ENCODE results near the gene SCARF2.
A peak's percentile ranks its signal among the peaks of the same experiment; 100 is the strongest.

Gene SCARF2

DNA sequence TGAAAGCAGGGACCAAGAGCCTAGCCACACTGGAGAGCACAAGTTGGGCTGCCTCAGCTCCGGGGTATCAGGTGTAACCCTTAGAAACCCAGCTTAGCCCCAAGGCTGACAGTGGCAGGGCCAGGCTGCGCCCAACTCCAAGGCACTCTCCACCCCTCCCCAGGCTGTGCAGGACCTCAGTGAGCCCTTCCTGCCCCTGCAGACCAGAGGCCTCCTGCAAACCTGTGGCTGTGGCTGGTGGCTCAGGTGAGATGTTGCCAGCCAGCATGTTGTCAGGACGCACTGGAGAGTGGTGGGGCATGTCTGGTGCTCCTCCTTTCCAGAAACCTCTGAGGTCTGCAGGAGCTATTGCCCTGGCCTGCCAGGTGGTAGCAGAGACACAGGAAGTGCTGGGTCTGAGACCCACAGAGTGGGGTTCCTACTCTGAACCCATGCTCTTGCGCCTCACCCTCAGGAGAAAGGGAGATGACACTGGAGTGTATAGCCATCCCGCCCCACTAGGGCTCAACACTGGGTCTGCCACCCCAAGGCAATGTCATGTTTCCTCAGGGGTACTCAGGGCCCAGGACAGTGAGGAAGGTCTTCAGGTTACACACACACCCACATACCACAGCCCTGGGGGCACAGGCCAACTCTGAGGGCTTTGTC lies 2.4 kb upstream of the SCARF2 start:
- no peak for DNase-seq (ENCODE audit: low read depth)

GRCh38 chr22:20439556-20439927 lies 1.9 kb upstream of the SCARF2 start:
- DNase-seq (ENCODE audit: low read depth), result no peak

DNA sequence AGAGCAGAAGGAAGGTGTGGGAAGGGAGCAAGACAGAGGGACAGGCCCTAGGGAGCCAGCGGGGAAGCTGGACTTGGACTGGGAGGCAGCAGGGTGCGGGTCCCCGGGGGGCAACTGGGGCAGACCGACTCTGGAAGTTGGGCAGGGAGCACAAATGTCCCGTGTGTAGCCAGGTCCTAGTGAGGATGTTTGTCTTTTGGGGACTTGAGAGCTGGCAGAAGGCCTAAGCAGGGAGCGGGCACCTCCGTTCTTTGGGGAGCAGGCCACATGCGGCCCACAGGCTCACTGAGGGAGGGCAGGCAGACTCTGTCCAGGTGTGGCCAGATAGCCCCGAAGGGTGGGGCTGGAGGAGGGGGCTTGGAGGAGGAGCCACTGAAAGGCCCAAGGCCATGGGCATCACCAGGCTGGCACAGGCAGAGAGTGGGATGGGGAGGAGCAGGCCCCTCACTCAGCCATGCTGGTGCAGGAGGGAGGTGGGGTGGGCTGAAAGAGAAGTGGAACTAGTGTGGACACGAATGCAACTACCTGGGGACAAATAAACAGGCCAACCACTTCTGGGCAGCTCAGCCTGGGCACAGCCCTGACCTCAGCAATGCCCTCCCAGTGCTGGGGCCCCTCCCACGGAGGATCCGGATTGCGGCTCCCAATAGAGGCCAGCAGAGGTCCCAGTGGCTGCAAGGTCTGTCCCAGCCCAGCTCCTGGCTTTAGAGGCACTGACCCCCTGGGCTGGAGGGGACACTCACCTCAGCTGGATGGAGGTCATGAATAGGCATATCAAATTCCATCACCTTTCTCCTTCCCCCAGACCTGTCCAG lies 1.3 kb upstream of the SCARF2 start:
- no peak for DNase-seq (ENCODE audit: low read depth)

- no peak for DNase-seq (ENCODE audit: low read depth)
These were observed 727 bp upstream of the SCARF2 start for GRCh38 chr22:20438427-20438677.

- DNase-seq (ENCODE audit: low read depth), result no peak
These were observed 635 bp downstream of the SCARF2 start for GRCh38 chr22:20436768-20437612.

DNA sequence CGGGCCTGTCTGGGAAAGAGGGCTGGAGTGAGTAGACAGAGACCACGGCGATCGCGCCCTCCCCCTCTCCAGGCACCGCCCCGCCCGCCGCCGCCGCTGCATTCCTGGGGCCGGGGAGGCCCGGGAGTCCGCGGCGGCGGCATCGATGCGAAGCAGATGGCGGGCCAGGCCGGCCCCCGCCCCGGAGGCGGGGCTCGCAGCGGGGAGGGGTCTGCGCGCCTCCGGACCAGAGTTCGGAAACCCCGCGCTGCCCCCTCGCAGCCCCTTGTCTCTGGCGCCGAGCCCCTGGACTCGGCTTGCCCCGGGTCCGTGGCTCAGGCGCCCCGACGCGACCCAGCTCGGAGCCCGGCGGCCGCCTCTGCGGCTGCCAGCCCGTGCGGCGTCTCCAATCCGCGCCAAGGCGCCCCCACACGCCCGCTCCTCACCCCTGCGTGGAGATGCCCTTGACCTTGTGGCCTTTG lies 1.3 kb downstream of the SCARF2 start:
- DNase-seq (ENCODE audit: low read depth), result no peak

DNA sequence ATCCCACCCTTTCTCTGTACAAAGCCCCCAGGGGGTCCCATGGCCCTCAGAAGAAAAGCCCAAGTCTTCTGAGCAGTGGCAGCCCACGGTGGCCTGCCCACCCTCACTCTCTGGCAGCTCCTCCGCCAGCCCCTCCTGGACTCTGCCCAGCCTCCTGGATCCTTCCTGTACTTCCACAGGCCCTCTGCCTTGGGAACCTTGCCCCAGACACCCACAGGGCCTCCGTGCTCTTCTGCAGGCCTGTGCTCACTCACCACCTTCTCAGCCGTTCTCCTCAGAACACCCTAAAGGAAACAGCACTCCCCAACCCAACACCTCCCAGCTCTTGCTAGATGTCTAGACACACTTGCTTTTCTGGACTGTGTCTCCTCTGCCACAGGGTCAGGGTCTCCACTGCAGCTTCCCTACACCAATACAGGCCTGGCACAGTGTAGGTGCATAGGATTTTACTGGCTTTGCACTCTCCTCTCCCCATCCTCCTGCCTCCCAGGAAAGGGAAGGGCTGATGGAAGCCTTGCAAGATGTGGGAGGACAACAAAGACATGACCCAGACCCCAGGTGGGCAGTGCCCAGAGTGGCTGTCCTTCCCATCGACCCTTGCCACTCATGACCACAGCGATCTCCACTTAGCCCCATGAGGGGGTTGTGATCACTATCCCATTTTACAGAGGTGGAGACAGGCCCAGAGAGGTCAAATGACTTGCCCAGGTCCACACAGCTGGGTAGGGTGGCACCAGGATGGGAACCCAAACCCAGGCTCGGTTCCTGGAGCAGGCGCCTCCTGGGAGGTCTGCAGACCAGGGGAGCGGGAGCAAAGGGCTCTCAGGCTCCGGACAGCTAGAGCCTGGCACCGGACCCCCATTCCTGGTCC lies 2.0 kb downstream of the SCARF2 start:
- no peak for DNase-seq (ENCODE audit: low read depth)

GRCh38 chr22:20434773-20435172 lies 2.9 kb downstream of the SCARF2 start:
- no peak for DNase-seq (ENCODE audit: low read depth)

DNA sequence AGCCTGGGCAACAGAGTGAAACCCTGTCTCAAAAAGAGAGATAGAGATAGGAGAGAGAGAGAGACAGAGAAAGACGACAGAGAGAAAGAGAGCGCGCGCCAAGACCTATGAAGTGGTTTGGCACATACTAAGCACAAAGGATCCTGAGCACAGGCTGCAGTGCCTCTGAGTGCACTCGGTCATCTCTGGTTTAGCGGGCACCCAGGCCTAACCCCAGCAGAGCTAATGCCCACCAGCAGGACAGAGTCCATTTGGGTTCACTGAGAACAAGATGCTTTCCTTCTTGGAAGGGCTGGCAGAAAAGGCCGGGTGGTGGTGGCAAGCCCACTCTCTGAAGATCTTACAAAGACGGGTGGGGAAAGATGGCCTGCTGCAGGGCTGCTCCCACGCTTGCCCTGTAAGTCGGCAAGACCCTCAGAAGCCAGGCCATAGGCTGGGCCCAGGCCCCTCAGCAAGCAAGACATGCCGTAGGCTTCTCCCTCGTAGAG lies 3.3 kb downstream of the SCARF2 start:
- no peak for DNase-seq (ENCODE audit: low read depth)

DNA sequence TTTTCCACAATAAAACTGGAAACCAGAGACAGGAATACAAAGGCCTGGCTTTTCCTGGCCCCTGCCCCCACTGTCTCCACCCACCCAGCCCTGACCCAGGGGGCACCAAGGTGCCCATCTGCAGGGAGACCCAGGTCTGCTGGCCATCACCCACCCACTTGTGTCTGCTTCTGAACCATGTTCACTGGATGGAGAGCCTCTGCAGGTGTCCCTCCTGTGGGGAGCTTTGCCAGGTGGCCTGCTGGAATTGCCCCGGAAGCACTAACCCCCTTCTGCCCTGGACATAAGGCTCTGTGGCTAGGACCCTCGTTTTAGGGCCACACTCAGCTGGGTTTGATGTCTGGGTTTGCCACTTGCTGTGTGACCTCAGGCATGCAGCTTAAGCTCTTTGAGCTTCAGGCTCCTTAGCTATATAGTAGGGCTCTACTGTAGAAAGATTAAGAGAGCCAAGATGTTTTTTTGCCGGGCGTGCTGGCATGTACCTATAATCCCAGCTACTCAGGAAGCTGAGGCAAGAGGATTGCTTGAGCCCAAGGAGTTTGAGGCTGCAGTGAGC lies 3.9 kb downstream of the SCARF2 start:
- no peak for DNase-seq (ENCODE audit: low read depth)

GRCh38 chr22:20433191-20433590 lies 4.4 kb downstream of the SCARF2 start:
- DNase-seq (ENCODE audit: low read depth), result no peak

GRCh38 chr22:20432244-20432686 lies 5.4 kb downstream of the SCARF2 start:
- no peak for DNase-seq (ENCODE audit: low read depth)

- DNase-seq (ENCODE audit: low read depth), result no peak
These were observed 6.0 kb downstream of the SCARF2 start for GRCh38 chr22:20431511-20432192.

GRCh38 chr22:20430720-20431510 lies 6.7 kb downstream of the SCARF2 start:
- DNase-seq (ENCODE audit: low read depth), result peak; percentile 49

GRCh38 chr22:20430101-20430719 lies 7.4 kb downstream of the SCARF2 start:
- no peak for DNase-seq (ENCODE audit: low read depth)

DNA sequence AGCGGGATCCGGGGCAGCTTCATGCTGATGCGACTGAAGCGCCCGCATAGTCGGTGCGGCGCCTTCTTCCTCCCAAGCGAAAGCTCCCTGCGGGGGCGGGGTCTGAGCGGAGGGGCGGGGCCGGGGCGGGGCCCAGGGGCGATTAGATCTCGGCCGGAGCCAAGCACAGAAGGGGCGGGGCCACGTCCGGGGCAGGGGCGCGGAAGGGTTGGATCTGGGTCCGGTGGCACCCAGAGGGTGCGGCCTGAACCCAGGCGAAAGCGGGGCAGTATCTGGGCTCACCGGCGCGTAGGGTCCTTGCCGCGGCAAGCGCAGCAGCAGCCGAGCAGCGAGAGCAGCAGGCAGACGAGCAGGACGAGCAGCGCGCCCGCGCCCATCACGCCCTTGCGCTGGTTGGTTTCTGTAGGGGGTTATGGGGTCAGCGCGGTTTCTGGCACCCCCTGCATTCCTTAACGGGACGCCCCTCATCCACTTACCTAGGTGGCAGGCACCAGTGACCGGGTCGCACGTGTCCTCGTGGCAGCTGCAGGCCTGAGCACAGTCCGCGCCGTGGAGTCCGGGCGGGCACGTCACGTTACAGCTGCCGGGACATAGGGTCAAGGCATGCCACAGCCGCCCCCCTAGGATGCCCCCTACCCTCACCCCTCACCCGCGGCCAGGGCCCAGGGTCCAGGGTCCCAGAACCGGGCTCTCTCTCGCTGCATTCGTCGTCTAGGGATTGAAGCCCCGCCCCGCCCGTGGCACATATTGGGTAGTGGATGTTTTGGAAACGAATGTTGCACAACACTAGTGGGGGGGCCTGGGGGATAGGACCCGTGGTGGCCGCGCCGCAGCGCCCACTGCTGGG lies 8.1 kb downstream of the SCARF2 start:
- DNase-seq (ENCODE audit: low read depth), result peak; percentile 71

DNA sequence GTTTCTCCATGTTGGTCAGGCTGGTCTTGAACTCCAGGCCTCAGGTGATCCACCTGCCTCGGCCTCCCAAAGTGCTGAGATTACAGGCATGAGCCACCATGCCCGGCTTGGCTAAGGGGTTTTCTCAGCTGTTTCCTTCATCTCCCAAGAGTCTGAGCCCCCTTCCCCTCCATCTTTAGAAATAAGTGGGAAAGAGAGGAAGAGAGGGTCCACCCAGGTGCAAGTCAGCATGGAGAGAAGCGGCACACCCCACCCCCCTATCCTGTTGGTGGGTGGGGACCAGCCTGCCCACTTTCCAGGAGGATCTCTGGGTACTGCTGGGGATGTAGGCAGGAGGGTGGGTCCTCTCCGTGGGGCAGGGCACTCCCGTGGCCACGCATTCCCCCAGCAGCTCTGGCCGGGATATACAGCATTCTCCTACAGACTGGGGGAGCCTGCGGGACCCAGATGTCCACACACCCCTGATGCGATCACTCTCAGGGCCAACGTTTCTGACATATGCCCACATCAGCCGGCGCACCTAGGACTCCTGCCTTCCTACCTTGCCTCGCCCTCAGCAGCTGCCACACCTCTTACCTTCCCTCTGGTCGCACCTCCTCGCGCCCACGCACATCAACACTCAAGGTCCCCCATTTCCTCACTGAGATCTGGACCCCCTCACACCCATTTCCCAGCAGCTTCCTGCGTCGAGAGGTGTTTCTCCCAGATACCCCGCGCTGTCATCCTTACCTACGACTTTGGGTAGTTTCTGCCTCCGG lies 8.9 kb downstream of the SCARF2 start:
- no peak for DNase-seq (ENCODE audit: low read depth)

- DNase-seq (ENCODE audit: low read depth), result no peak
These were observed 9.6 kb downstream of the SCARF2 start for GRCh38 chr22:20427945-20428417.

All from activated T-helper 9 cell treated with anti-CD3 and anti-CD28 coated beads, Interleukin-2, amount 50 U/mL, for 16 hours (primary cell).